OCI-LY3 (cell line): ENCODE data around the gene PML.

ENCODE experiments used
- EZH2phosphoT487 ChIP-seq: fragments of 200-600 bp; shearing (Covaris generic); IDR thresholded peaks from 2 replicates; pipeline ENCODE4 v1.6.1; 2018; ENCODE audit warnings: antibody characterized with exemption, mixed run types, low read depth
- TF ChIP-seq, protein P1 (sequence below): fragments of 200-600, 300-600 bp; sonication (generic); IDR thresholded peaks from 2 replicates; pipeline ENCODE4 v1.5.1; 2014; ENCODE audit warnings: antibody characterized with exemption, low read length, low read depth

DNA sequence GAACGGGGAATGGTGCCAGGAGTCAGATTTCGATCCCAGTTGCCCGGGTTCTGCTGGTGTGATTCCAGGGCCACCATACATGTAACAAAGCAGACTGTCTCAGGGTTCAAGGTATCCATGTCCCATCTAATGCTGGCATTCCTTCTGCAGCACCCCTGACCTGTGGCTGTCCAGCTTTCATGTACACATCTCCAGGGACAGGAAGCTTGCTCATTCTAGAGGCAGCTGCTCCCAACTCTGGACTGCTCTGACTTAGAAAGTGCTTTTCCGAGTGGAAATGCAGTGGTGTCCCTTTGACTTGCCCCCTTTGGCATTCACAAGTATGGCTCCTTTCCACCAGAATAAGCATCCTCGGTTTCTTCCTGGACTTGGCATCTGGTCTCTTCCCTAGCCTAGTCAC is 30.9 kb downstream of the PML start:
- TF ChIP-seq, protein P1, sequence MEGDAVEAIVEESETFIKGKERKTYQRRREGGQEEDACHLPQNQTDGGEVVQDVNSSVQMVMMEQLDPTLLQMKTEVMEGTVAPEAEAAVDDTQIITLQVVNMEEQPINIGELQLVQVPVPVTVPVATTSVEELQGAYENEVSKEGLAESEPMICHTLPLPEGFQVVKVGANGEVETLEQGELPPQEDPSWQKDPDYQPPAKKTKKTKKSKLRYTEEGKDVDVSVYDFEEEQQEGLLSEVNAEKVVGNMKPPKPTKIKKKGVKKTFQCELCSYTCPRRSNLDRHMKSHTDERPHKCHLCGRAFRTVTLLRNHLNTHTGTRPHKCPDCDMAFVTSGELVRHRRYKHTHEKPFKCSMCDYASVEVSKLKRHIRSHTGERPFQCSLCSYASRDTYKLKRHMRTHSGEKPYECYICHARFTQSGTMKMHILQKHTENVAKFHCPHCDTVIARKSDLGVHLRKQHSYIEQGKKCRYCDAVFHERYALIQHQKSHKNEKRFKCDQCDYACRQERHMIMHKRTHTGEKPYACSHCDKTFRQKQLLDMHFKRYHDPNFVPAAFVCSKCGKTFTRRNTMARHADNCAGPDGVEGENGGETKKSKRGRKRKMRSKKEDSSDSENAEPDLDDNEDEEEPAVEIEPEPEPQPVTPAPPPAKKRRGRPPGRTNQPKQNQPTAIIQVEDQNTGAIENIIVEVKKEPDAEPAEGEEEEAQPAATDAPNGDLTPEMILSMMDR, result no peak
- TF ChIP-seq EZH2phosphoT487, result no peak
